ENCODE data around the gene GPR62. TPM values are rescaled to one million over a fixed set of nuclear protein-coding genes. Genes with fewer than 3 reads are reported as not detected.
A peak's percentile ranks its signal among the peaks of the same experiment; 100 is the strongest.
"Not testable (repeated sequence)": the region's sequence is repeated elsewhere in the genome, so short reads cannot be mapped to it uniquely, and the experiment has no call there.

Gene GPR62
- polyA plus RNA-seq, 3 donors, result 0.07 to 0.28 TPM; not detected in 1

- WGBS, 3 donors, result 2 to 6% (median 4%) methylated on average over 4 of the region's 4 CpGs
- H3K27ac ChIP-seq (ENCODE audit: low read depth, low read length), result no peak overlapping the region
Observed at GRCh38 chr3:51982352-51982837, 27.2 kb downstream of the GPR62 start.

GRCh38 chr3:51982838-51983577 lies 27.8 kb downstream of the GPR62 start, which contains the start of gene ACY1:
TSS of gene ACY1 (plus strand) at chr3:51983535. CDS start at chr3:51984065, 530 bp downstream.
- WGBS, 3 donors, result 0 to 1% (median 0%) methylated on average over 50 to 68 of the region's 68 CpGs
- H3K27ac ChIP-seq (ENCODE audit: low read depth, low read length), result peak within 1 kb of the TSS; percentile 76

- 67 to 74% (median 68%) methylated on average over 21 to 22 of the region's 22 CpGs for WGBS, 3 donors
- peak overlapping the region; percentile 76 for H3K27ac ChIP-seq (ENCODE audit: low read depth, low read length)
Observed at GRCh38 chr3:51983578-51984268, 28.5 kb downstream of the GPR62 start.

- H3K27ac ChIP-seq (ENCODE audit: low read depth, low read length), result peak overlapping the region; percentile 76
Observed at GRCh38 chr3:51984269-51984647, 29.1 kb downstream of the GPR62 start.

- no peak overlapping the region for H3K27ac ChIP-seq (ENCODE audit: low read depth, low read length)
- 86 to 90% (median 88%) methylated on average over 6 of the region's 6 CpGs for WGBS, 3 donors
Observed at GRCh38 chr3:51985063-51985462, 29.9 kb downstream of the GPR62 start.

GRCh38 chr3:51986010-51986947 lies 31.1 kb downstream of the GPR62 start:
- no peak overlapping the region for H3K27ac ChIP-seq (ENCODE audit: low read depth, low read length)
- WGBS, 3 donors, result 83 to 87% (median 84%) methylated on average over 12 of the region's 12 CpGs

- no peak overlapping the region for H3K27ac ChIP-seq (ENCODE audit: low read depth, low read length)
- 88 to 92% (median 92%) methylated on average over 7 of the region's 7 CpGs for WGBS, 3 donors
Observed at GRCh38 chr3:51987568-51987967, 32.4 kb downstream of the GPR62 start.

- WGBS, 3 donors, result 78 to 80% (median 79%) methylated on average over 15 of the region's 15 CpGs
- H3K27ac ChIP-seq (ENCODE audit: low read depth, low read length), result no peak overlapping the region
Observed at GRCh38 chr3:51988286-51989146, 33.3 kb downstream of the GPR62 start.

GRCh38 chr3:51990501-51990971 lies 35.4 kb downstream of the GPR62 start:
- WGBS, 3 donors, result 74 to 85% (median 81%) methylated on average over 32 to 38 of the region's 38 CpGs
- not testable (repeated sequence) for H3K27ac ChIP-seq (ENCODE audit: low read depth, low read length)

- WGBS, 3 donors, result 72 to 90% (median 79%) methylated on average over 3 of the region's 3 CpGs
Observed at GRCh38 chr3:51992017-51992682, 37.0 kb downstream of the GPR62 start.

GRCh38 chr3:51993657-51994056 lies 38.5 kb downstream of the GPR62 start:
- H3K27ac ChIP-seq (ENCODE audit: low read depth, low read length), result not testable (repeated sequence)
- WGBS, 3 donors, result 65 to 87% (median 83%) methylated on average over 6 to 10 of the region's 13 CpGs

More at GRCh38 chr3:51992017-51992682, 37.0 kb downstream of the GPR62 start:
- no peak overlapping the region for H3K27ac ChIP-seq (ENCODE audit: low read depth, low read length)

- H3K27ac ChIP-seq (ENCODE audit: low read depth, low read length), result no peak overlapping the region
- 67 to 84% (median 71%) methylated on average over 2 of the region's 2 CpGs for WGBS, 3 donors
Observed at GRCh38 chr3:51994530-51994929, 39.3 kb downstream of the GPR62 start.

- WGBS, 3 donors, result 0% methylated on average over 39 to 40 of the region's 40 CpGs
- no peak within 1 kb of the TSS for H3K27ac ChIP-seq (ENCODE audit: low read depth, low read length)
Observed at GRCh38 chr3:51995346-51996163, 40.4 kb downstream of the GPR62 start, which contains the start of gene RPL29. TSS of gene RPL29 (minus strand) at chr3:51995895. CDS start at chr3:51995461, 434 bp downstream.

GRCh38 chr3:51997172-51997571 lies 42.0 kb downstream of the GPR62 start:
- WGBS, 3 donors, result 52 to 60% (median 57%) methylated on average over 2 of the region's 2 CpGs

GRCh38 chr3:51997935-51998596 lies 42.9 kb downstream of the GPR62 start:
- WGBS, 3 donors, result 36 to 66% (median 63%) methylated on average over 7 of the region's 7 CpGs
- H3K27ac ChIP-seq (ENCODE audit: low read depth, low read length), result no peak overlapping the region

More at GRCh38 chr3:51997172-51997571, 42.0 kb downstream of the GPR62 start:
- no peak overlapping the region for H3K27ac ChIP-seq (ENCODE audit: low read depth, low read length)

GRCh38 chr3:51998774-51999173 lies 43.6 kb downstream of the GPR62 start:
- 71 to 82% (median 79%) methylated on average over 7 of the region's 7 CpGs for WGBS, 3 donors

More at GRCh38 chr3:51998774-51999173, 43.6 kb downstream of the GPR62 start:
- H3K27ac ChIP-seq (ENCODE audit: low read depth, low read length), result no peak overlapping the region

All from adipose tissue (tissue), 3 donors.